ENCODE measurements around the gene LIMCH1.

Gene LIMCH1

DNA sequence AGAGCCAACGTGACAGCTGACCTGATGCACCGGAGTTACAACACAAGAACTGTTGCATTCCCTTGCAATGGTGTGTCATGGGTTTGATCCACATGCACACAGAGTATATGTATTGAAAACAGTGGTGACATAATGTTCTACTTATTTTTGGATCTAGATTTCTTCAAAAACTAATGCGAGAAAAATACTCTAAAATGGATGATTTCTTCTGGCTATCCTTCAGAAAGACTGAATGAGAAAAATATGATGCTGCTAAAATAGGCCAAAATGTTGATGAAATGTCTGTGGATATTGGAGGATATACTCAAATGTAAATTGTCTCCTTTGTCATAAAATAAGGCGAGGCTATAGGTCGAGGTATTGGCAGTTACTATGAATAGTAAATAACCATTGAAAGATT, 30.4 kb downstream of the LIMCH1 start:
- DNase-seq, result no peak

DNA sequence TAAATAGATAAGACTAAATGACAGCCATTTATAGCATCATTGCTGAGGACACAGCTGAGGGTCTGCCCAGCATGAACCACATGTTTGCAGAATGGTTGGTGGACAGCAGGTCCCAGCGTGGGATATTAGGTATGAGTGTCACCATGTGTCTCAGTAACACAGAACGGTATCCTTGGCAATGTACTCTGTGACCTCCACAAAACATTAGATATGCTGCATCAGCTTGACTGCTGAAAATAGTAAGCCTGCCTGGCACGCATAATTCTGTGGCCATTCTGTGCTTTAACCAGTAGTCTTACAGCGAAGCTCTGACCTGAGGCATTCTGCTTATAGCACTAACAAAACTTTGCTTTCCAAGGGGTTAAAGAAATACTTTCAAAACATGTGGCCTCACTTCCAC, 32.0 kb downstream of the LIMCH1 start:
- no peak for DNase-seq

DNA sequence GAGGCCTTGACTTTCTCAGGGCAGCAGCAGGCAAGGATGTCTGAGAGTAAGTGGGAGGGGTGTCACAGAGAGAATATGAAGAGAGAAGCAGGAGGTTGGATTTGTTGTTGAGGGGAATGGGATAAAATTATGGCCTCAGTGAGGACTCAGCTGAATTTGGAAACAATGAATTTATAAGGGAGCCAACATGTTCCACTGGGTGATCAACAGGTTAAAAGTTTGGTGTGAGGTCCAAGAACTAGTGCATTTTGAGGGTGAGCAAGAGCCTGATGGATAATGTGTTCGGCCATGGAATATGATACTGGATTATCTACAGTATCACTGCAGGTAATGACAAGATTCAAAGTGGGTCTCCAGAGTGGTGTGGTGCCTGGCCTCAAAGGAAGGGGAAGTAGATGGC, 33.5 kb downstream of the LIMCH1 start:
- DNase-seq, result no peak

DNA sequence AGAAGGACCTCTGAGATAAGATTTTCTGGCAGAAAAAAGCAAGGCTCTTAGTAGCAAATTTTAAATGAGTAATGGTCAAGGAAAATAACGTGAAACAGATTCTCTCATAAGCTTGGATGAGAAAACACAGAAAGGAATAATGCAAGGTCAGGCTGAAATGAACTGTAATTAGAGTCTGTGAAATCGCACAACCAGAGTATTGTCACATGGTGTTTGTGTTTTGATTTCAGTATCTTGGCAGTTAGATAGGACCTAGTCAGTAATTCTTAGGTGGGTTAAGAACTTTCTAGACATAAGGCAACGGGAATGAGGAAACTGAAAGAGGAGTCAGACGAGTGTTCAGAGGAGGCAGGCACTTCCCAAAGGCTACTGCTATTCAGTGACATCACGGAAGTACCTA, 34.6 kb downstream of the LIMCH1 start:
- DNase-seq, result no peak

DNA sequence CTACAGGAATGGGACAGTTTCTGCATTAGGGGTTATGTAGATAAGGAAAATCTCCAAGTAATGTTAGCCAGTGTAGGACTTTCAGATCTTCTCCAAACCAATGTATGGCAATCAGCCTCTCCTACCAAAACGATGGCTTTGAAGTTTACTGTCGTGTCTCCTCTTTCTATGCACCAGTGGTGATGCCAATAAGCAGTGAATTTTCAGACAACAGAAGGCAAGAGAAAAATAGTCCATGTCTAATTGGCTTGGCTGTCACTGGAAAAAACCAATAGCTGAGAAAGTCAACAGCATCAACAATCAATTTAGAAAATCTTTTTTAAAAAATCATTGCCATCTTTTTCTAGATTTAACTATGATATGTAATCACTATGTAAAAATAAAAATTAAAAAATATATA, 35.0 kb downstream of the LIMCH1 start:
- DNase-seq, result no peak

DNA sequence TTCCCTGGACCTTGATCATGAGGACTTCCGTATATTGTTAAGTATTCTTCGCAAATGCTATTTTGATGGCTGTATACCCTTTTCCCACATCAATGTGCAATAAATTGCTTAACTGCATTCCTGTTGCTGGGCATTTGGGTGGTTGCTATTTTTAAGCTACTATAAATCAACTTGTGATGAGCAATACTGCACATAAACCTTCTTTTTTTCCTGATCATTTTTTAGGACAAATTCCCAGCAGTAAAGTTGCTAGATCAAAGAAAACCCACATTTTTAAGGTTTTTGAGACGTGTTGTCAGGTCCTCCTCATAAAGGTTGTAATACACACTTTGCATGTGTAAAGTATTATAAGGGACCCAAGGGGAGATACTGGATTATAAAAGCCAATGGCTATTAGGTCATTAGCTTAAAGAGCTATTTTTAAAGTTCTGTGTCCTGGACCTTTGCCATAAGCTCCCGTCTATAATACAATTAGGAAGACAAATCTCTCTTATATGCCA, 35.6 kb downstream of the LIMCH1 start:
- peak; percentile 70 for DNase-seq

DNA sequence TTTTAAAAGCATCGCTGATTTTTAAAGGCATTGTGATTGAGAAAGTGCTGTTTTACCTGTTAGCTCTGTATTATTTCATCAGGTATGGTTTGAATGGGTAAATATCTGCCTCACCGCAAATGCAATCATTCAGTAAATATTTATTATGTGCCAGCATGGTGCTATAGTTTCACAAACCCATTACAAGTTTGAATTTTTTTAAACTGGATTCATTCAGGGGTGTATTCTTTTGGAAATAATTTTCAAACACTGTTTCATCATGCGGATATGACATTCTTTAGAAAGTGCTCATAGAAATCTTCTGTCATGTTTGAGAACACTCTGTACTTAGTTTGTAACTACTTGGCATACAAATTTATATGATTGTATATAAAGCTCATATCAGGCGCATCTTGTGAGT, 37.2 kb downstream of the LIMCH1 start:
- DNase-seq, result no peak

DNA sequence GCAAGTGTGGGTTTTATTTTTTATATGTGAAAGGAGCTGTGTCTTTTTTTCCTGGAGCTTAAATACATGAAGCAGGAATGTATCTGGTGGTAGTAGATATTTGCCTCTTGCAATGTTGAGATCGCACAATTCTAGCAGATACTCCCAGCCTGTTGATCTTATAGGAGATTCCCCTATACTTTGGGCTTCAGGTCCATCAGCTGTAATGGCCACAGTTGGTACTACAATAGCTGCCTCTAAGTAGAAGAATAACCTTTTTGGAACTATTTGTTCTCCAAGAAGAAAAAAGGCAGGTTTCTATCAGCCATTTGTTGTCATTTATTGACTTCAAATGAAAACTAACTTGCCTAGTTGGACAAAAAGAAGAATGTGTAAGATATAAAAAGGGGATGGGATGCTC, 37.7 kb downstream of the LIMCH1 start:
- DNase-seq, result no peak

DNA sequence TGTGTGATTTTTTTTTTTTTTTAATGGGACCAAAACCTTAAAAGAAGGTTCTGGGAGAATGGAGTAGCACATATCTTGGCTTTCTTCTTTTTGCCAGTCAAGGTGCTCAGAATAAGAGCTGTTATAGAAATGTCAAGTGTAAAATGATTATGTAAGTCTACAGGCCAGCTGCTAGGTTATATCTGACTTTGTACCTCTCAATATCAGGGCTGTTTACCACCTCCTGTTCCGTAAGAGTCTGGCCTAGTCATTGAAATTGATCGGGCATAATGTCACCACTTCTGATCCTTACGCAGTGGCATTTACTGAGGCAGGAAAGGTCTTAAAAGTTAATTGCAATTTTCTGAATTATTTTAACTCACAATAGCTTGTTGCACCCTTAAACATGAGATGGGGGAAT, 41.1 kb downstream of the LIMCH1 start:
- DNase-seq, result no peak

DNA sequence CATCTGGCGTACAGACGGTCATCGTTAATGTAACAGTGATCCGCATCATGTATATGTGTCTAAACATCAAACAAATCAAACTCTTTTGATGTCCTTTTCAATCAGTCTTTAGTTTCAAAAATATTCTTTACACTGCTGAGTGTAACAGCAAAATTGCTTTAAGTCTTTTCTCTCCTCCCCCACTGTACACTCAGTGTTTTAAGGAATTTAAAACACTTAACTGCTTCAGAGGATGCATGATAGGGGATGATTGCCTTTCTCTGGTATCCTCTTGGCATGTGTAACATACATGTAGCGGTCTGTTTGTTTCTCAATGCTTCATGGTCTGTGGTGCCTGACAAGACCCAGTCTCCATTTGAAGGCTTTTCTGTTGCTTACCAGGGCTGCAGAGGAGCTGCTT, 41.6 kb downstream of the LIMCH1 start:
- peak; percentile 41 for DNase-seq

DNA sequence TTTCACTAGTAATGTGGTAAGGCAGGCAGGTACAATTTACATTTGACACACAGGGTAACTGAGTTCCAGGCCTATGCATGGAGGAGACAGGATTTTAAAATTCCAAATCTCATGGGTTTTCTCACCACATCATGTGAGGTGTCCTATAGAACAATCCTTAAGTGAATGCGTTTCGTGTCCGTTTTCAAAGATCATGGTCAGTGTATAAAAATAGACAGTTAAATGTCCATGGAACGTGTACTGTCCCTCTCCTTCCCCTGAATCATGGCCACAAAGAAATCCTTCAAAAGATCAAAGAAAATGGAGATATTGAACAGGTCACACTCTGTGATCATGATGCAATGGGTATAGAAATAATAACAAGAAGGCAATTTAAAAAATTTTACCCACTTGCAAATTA, 42.0 kb downstream of the LIMCH1 start:
- DNase-seq, result no peak

DNA sequence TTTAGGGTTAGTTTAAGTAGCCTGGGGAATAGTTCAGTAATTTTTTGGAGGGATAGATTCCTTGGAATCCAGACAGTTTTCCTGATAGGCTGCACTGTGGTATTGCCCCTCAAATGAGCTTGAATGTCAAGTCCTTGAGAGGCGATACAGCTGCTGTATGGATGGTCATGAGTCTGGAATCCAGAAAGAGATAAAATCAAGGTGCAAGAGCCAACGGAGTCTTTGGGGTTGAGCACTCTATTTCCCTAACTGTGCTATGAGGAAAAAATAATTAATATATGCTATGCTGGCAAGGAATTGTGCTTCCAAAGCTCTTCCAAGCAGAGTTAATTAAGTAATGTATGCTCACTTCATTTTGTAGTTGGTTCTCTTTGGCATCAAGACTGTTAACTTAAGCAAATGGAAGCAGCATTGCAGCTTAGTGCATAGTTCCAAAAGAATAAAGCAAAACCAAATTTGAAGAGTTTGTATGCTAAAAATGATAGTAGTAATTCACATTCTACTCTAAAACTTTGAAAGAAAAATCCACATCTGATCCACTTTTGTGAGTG, 48.8 kb downstream of the LIMCH1 start:
- peak; percentile 19 for DNase-seq

DNA sequence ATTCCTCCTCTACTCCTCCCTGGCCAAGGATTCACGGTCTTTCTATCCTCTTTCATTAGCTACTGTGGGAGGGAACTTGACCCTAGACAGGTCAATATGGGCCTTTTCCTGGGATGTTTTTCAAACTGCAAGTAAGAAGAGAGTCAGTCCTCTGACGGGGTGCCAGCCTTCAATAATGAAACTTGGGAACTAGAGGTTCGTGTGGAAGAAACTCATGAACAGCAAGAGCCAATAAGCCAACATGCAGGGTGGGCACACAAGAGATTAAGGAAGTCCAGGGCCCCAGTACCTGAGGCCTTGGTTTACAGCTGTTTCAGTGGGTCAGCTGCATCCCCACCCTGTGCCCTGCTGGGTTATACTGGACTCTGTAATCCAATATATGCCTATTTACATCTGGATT, 49.3 kb downstream of the LIMCH1 start:
- no peak for DNase-seq

DNA sequence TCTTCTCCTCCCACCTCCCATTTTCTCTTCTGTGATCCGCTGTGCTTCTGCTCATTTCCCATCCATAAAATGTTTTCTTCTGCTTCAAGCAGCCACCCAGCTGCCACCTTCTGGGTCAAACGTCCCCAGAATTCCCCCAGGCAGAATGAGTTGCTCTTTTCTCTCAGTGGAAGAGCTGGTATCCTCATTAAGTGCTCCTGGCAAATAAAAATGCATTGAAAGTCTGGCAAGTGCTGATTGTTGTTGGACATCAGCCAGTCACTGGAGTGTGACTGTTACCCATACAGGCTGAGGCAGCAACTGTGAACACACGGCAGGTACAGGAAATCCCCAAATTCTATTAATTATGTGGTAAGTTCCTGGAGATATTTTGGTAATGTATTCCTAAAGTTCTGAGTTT, 52.6 kb downstream of the LIMCH1 start:
- DNase-seq, result no peak

DNA sequence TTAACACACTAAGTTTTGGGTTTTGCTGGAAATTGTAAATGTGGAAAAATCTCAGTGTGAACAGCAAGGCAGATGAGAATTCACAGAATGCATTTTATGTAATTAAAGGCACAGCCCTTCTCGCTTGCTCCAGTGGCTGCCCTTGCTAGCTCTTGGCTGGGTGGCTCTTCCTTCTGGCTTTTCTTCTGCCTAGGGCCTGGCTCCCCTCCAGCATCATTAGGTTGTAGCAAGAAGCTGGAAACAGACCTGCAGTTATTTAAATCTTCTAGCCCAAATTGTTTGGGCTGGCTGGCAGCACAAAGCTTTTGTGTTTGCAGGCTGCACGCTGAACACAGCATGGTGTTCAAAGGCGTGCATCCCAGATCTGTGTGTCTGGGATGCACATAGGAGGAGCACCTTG, 56.5 kb downstream of the LIMCH1 start:
- DNase-seq, result no peak

DNA sequence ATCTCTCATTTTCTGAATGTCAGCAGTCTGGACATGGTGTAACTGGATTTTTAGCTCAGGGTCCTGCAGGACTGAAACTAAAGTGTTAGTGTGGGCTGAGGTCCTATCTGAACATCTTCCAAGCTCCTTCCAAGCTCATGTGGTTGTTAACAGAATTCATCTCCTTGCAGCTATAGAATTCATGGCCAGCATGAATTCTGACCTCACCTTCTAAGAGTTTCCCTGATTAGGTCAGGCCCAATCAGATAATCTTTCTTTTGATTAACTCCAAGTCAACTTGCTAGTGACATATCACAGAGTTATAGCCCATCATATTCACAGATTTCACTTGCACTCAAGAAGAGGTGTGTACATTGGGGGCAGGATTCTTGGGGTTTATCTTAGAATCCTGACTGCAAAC, 59.5 kb downstream of the LIMCH1 start:
- DNase-seq, result no peak

DNA sequence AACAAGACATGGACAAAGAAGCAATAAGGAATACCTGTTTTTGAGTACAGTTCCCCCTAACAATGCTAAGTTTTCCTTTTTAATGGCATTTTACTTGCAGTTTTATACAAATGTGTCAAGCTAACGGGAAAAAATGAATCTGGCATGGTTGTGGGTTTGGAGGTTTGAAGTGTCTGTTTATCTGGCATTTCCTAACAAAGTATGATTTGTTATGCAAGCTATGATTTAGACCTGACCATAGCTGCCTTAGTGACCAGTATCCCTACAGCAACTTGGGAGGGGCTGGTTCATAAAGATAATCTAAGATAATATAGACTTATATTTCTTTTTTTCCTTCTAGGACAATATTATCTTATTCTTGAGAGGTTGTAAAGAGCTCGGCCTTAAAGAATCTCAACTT, 60.6 kb downstream of the LIMCH1 start:
- DNase-seq, result no peak

DNA sequence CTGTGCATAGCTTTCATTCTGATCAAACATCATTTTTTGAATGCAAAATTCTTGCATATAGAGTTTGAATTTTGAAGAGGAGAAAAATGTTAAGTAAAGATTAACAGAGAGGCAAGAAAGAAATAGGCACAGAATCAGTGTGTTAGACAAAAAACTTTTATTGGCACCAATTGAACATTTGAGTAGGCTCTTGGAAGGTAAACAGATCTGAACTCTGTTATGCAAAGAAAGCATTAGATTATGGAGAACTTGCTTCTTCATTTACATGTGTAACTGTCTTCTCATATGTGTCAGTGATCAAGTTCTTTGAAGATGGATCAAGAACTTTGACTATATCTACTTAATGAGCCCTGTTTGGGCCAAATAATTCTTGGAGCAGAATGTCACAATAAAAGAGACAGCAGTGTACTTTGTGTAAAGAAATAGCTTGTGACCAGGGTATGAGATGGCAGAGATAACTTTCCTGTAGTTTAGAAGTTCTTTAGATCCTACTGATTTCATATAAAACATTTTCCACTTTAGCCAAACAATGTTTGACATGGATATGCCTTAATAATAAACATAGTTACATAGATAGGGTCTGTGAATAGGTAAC, 61.3 kb downstream of the LIMCH1 start:
- DNase-seq, result no peak

DNA sequence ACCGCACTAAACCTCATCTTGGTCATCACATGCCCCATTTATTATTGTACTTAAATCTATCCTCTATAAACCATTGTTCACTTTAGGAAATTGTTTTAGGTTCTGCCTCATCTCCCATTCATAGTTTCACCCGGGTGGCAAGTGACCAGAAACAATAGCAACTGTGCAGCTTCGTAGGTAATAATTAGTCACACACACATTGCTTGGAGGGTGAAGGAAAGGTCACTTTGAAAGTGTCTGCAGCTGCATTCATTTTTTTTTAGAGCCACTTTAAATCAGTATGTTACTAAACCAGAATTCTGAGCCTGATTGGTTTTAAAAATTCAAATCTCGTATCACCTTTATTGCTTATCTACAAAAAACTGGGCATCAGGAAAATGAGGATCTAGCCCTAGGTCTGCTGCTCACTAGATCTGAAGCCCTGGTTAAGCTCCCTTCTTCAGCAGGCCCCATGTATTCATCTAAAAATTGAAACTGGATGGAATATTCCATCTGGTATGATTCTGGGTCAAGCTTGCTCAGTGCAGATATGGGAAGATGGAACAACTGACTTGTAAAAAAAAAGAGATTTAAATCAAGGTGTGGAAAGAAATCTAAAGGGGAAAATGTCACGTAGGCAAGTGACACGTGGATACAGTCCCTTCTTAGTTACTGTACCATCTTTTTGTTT, 62.4 kb downstream of the LIMCH1 start:
- DNase-seq, result no peak

DNA sequence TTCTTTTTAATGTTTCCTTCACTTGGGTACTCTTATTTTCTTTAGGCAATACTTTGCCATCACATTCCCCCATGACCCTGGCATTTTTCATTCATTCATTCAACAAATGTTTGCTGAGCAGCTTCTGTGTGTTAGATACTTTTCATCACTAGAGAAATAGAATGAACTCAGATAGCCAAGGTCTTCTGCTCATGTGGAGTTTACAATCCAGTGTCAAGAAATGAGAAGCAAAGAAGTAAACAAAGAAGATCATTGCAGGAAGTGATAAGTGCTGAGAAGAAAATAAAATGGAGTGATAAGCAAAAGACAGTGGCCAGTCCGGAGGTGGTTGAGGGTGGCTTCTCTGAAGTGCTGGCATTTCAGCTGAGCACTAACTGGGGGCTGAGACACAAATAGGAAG, 63.1 kb downstream of the LIMCH1 start:
- no peak for DNase-seq

DNA sequence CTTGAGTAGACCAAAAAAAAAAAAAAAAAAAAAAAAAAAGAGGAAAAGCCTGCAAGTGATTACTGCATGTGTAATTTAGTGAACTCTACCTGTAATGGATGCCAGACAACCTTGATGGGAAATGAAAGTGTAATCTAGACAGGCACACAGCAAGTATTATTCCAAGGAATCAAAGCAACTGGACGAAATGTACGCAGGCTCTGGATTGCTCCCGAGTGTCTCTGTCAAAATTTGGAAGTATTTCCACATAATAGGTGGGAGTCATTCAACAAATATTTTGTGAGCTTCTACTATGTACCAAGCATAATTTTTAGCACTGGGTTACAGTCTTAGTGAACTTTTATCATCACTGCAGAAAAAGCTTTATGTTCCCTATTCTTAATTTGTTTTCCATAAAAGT, 64.2 kb downstream of the LIMCH1 start:
- DNase-seq, result no peak

DNA sequence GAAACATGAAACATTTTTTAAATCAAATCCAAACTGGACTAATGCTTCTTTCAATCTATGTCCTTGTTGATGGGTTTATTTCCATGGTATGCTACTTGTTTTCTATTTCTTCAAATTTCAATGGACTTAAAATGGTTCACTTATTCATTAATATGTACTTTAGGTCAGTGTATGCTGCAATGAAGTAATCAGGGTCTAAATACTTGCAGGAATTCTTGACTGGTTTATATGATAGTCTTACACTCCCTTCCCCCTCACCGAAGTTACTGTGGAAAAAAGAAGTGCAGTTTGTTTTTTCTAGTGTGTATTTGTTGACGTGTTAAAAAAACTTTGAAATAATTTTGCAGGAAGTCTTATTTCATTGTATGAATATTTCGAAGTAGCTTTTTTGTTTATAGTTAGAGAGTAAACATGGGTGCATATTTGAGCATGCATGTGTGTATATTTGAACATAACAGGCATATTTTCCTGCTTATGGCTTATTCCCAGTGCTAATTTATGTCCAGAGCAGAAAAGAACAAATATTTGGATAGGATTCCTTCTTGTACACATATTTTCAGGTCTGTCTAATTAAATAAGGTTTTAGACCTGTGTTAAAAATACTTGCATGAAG, 65.0 kb downstream of the LIMCH1 start:
- no peak for DNase-seq

DNA sequence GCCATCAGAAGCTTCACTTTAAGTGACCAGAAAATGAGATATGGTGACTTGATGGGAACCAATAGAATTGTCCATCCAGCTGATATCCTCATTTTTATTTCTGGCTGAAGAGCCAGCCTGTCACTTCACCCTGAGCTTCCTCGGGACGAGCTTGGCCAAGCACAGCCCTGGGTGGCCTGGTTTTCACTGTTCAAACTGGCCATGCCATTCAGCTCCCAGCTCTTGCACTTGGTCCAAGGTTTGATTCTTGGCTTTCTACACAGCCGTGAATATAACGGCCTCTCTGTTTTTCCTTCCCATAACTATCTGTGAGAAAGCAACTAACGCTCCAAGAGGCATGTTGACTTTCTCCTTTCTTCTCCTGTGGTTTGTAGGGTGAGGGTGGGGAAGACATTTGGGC, 71.9 kb downstream of the LIMCH1 start:
- DNase-seq, result no peak

DNA sequence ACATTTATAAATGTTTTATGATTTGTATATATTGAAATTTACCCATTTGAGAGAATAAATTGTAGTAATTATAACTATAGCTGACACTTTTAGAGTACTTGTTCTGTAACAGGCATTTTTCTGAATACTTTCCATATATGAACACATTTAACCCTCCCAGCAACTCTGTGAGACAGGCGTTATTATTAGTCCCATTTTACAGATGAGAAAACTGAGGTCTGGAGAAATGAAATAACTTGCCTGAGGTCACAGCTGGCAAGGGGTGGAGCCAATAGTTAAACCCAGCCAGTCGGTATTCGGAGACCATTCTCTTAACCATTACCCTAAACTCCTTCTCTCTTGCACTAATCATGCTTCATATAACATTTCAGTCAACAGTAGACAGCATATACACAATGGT, 72.5 kb downstream of the LIMCH1 start:
- no peak for DNase-seq
